ENCODE measurements around the gene AKR1C3. TPM values are rescaled to one million over a fixed set of nuclear protein-coding genes. Genes with fewer than 3 reads are reported as not detected.
"Not testable (repeated sequence)": the region's sequence is repeated elsewhere in the genome, so short reads cannot be mapped to it uniquely, and the experiment has no call there.

AKR1C3 gene
- total RNA-seq, 2 experiments from 2014 or later = 1.9 to 2.0 TPM

GRCh38 chr10:5047912-5048628 is 46.1 kb upstream of the AKR1C3 start:
- Mint-ChIP-seq H3K9me3 (no peaks in the 10 kb centered on the region), H3K4me3 (no peak overlapping the region), H3K4me1 (ENCODE audit: low read depth) (no peaks in the 10 kb centered on the region), H3K27me3 (no peaks in the 10 kb centered on the region), H3K27ac (no peak overlapping the region), H3K36me3 (ENCODE audit: low read depth) (no peaks in the 10 kb centered on the region)
- H3K36me3 ChIP-seq (ENCODE audit: insufficient read depth, low read length) = no peaks in the 10 kb centered on the region
- DNase-seq (no peak), ATAC-seq (ENCODE audit: poor library complexity) (no peak)
- TF ChIP-seq, protein P1, sequence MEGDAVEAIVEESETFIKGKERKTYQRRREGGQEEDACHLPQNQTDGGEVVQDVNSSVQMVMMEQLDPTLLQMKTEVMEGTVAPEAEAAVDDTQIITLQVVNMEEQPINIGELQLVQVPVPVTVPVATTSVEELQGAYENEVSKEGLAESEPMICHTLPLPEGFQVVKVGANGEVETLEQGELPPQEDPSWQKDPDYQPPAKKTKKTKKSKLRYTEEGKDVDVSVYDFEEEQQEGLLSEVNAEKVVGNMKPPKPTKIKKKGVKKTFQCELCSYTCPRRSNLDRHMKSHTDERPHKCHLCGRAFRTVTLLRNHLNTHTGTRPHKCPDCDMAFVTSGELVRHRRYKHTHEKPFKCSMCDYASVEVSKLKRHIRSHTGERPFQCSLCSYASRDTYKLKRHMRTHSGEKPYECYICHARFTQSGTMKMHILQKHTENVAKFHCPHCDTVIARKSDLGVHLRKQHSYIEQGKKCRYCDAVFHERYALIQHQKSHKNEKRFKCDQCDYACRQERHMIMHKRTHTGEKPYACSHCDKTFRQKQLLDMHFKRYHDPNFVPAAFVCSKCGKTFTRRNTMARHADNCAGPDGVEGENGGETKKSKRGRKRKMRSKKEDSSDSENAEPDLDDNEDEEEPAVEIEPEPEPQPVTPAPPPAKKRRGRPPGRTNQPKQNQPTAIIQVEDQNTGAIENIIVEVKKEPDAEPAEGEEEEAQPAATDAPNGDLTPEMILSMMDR (IDR thresholded peaks at IDR 0.05) = no peak
- H3K27ac ChIP-seq (ENCODE audit: low read depth in 1 of 2, low read length in 2 of 2) = no peak overlapping the region
- intact Hi-C loops (cut with DNase I, micrococcal nuclease) = no loop called here
- POLR2A ChIA-PET = no interaction called here
- peaks cover 0 to 1% of the 10 kb centered on the region in 2 experiments for H3K9me3 ChIP-seq (ENCODE audit: control insufficient read depth in 1 of 2, insufficient read depth in 1 of 2, low read length in 2 of 2)
- no peak overlapping the region for H3K4me3 ChIP-seq (ENCODE audit: low read length)
- H3K4me1 ChIP-seq (ENCODE audit: insufficient read depth, low read length) = no peaks in the 10 kb centered on the region
- CTCF ChIA-PET = no interaction called here
- H3K27me3 ChIP-seq (ENCODE audit: control insufficient read depth in 1 of 2, insufficient read depth in 2 of 2, low read length in 2 of 2) = no peaks in the 10 kb centered on the region

DNA sequence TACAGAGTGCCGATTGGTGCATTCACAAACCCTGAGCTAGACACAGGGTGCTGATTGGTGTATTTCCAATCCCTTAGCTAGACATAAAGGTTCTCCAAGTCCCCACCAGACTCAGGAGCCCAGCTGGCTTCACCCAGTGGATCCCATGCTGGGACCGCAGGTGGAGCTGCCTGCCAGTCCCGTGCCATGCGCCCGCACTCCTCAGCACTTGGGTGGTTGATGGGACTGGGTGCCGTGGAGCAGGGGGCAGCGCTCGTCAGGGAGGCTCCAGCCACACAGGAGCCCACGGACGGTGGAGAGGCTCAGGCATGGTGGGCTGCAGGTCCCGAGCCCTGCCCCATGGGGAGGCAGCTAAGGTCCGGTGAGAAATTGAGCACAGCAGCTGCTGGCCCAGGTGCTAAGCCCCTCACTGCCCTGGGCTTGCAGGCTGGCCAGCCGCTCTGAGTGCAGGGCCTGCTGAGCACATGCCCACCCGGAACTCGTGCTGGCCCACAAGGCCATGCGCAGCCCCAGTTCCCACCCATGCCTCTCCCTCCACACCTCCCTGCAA is 41.2 kb upstream of the AKR1C3 start:
- H3K27ac ChIP-seq (ENCODE audit: low read depth in 1 of 2, low read length in 2 of 2); intact Hi-C loops (cut with DNase I, micrococcal nuclease); DNase-seq; CTCF ChIA-PET; H3K27me3 ChIP-seq (ENCODE audit: control insufficient read depth in 1 of 2, insufficient read depth in 2 of 2, low read length in 2 of 2); H3K4me1 Mint-ChIP-seq (ENCODE audit: low read depth); H3K36me3 ChIP-seq (ENCODE audit: insufficient read depth, low read length); H3K9me3 Mint-ChIP-seq; H3K4me3 ChIP-seq (ENCODE audit: low read length); ATAC-seq (ENCODE audit: poor library complexity); H3K4me3 Mint-ChIP-seq; POLR2A ChIA-PET; H3K36me3 Mint-ChIP-seq (ENCODE audit: low read depth); H3K4me1 ChIP-seq (ENCODE audit: insufficient read depth, low read length); H3K27ac Mint-ChIP-seq; H3K9me3 ChIP-seq (ENCODE audit: control insufficient read depth in 1 of 2, insufficient read depth in 1 of 2, low read length in 2 of 2); H3K27me3 Mint-ChIP-seq: not testable (repeated sequence)

DNA sequence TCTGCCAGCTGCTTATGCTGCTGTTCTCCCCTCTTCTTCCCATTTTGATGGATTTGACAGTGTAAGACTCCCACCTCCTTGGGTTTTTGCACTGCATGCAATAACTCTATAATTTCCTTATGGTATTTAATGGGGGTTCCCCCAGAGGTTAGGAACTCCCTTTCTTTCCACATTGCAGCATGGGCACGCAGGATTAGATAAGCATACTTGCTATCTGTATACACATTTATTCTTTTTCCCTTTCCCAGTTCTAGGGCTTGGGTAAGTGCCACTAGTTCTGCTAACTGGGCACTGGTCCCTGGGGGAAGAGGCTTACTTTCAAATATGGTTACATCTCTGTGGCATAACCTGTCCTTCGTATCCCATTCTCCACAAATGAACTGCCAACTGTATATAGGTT is 39.4 kb upstream of the AKR1C3 start:
- CTCF ChIA-PET; H3K27me3 ChIP-seq (ENCODE audit: control insufficient read depth in 1 of 2, insufficient read depth in 2 of 2, low read length in 2 of 2); intact Hi-C loops (cut with DNase I, micrococcal nuclease); H3K4me1 Mint-ChIP-seq (ENCODE audit: low read depth); H3K9me3 Mint-ChIP-seq; H3K9me3 ChIP-seq (ENCODE audit: control insufficient read depth in 1 of 2, insufficient read depth in 1 of 2, low read length in 2 of 2); ATAC-seq (ENCODE audit: poor library complexity); H3K27me3 Mint-ChIP-seq; H3K27ac Mint-ChIP-seq; H3K27ac ChIP-seq (ENCODE audit: low read depth in 1 of 2, low read length in 2 of 2); POLR2A ChIA-PET; DNase-seq; H3K36me3 Mint-ChIP-seq (ENCODE audit: low read depth); H3K4me1 ChIP-seq (ENCODE audit: insufficient read depth, low read length); H3K4me3 Mint-ChIP-seq; H3K36me3 ChIP-seq (ENCODE audit: insufficient read depth, low read length); H3K4me3 ChIP-seq (ENCODE audit: low read length): not testable (repeated sequence)

DNA sequence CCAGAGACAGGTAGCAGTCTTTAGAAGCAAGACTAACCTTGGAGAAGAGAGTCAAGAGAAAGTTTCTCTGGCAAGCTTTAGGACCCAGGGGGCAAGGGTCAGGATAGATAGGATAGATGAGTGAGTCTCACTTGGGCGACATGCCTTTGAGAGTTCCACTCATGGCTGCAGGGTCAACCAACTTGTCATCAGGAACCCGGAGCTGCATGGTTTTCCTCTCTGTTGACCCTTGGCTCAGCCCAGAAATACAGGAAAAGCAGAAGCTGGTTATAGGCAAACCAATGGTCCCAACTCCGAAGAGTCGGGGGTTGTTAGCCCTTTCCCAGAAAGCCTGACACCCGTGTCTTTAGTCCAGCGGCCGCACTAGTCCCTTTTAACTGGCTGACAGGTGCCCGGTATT is 34.9 kb upstream of the AKR1C3 start:
- H3K4me1 Mint-ChIP-seq (ENCODE audit: low read depth); POLR2A ChIA-PET: not testable (repeated sequence)

DNA sequence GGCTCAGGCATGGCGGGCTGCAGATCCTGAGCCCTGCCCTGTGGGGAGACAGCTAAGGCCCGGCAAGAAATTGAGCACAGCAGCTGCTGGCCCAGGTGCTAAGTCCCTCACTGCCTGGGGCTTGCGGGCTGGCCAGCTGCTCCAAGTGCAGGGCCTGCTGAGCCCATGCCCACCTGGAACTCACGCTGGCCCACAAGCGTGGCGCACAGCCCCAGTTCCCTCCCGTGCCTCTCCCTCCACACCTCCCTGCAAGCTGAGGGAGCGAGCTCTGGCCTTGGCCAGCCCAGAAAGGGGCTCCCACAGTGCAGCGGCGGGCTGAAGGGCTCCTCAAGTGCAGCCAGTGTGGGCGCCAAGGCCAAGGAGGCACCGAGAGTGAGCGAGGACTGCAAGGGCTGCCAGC is 33.4 kb upstream of the AKR1C3 start:
- H3K27ac ChIP-seq (ENCODE audit: low read depth in 1 of 2, low read length in 2 of 2); H3K4me1 Mint-ChIP-seq (ENCODE audit: low read depth); H3K27ac Mint-ChIP-seq; CTCF ChIA-PET; ATAC-seq (ENCODE audit: poor library complexity); H3K27me3 Mint-ChIP-seq; POLR2A ChIA-PET; H3K4me3 Mint-ChIP-seq; intact Hi-C loops (cut with DNase I, micrococcal nuclease); H3K4me1 ChIP-seq (ENCODE audit: insufficient read depth, low read length); H3K36me3 ChIP-seq (ENCODE audit: insufficient read depth, low read length); DNase-seq; H3K9me3 ChIP-seq (ENCODE audit: control insufficient read depth in 1 of 2, insufficient read depth in 1 of 2, low read length in 2 of 2); H3K36me3 Mint-ChIP-seq (ENCODE audit: low read depth); H3K27me3 ChIP-seq (ENCODE audit: control insufficient read depth in 1 of 2, insufficient read depth in 2 of 2, low read length in 2 of 2); H3K4me3 ChIP-seq (ENCODE audit: low read length); H3K9me3 Mint-ChIP-seq: not testable (repeated sequence)

More for the DNA sequence above, 34.9 kb upstream of the AKR1C3 start:
- H3K36me3 Mint-ChIP-seq (ENCODE audit: low read depth); H3K4me3 ChIP-seq (ENCODE audit: low read length); H3K9me3 ChIP-seq (ENCODE audit: control insufficient read depth in 1 of 2, insufficient read depth in 1 of 2, low read length in 2 of 2); H3K9me3 Mint-ChIP-seq; ATAC-seq (ENCODE audit: poor library complexity); H3K4me3 Mint-ChIP-seq; H3K36me3 ChIP-seq (ENCODE audit: insufficient read depth, low read length); H3K27me3 Mint-ChIP-seq; H3K27ac Mint-ChIP-seq; H3K27me3 ChIP-seq (ENCODE audit: control insufficient read depth in 1 of 2, insufficient read depth in 2 of 2, low read length in 2 of 2); DNase-seq; CTCF ChIA-PET; intact Hi-C loops (cut with DNase I, micrococcal nuclease); H3K27ac ChIP-seq (ENCODE audit: low read depth in 1 of 2, low read length in 2 of 2); H3K4me1 ChIP-seq (ENCODE audit: insufficient read depth, low read length): not testable (repeated sequence)

Data from CD4-positive, alpha-beta T cell (primary cell).